Activated CD4-positive, CD25-positive, alpha-beta regulatory T cell treated with anti-CD3 and anti-CD28 coated beads, Interleukin-2, amount 50 U/mL, for 72 hours (primary cell): ENCODE results near the gene INPP5E.

Experiments
- DNase-seq: peaks from one replicate; pipeline ENCODE4 v3.0.0; 2021

INPP5E gene

DNA sequence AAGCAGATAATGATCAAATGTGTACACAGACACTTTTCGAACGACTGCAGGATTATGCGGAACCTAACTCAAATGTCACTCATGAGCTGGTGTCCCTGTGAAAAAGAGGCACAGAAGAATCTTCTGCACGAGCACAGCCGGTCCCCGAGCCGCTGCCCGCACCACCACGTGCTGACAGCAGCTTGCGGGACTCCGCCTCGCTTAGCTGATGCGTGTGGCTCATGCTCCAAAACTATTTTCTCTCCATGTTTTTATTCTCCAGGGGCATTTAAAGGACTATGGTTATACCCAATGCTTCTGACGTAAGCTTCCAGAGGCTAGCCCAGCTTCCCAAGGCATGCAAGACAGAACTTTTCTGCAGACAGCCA lies 33.7 kb upstream of the INPP5E start:
- DNase-seq = no peak

- no peak for DNase-seq
Measured at GRCh38 chr9:136472640-136473353, 33.2 kb upstream of the INPP5E start.

- DNase-seq = no peak
Measured at GRCh38 chr9:136471802-136472487, 32.3 kb upstream of the INPP5E start.

DNA sequence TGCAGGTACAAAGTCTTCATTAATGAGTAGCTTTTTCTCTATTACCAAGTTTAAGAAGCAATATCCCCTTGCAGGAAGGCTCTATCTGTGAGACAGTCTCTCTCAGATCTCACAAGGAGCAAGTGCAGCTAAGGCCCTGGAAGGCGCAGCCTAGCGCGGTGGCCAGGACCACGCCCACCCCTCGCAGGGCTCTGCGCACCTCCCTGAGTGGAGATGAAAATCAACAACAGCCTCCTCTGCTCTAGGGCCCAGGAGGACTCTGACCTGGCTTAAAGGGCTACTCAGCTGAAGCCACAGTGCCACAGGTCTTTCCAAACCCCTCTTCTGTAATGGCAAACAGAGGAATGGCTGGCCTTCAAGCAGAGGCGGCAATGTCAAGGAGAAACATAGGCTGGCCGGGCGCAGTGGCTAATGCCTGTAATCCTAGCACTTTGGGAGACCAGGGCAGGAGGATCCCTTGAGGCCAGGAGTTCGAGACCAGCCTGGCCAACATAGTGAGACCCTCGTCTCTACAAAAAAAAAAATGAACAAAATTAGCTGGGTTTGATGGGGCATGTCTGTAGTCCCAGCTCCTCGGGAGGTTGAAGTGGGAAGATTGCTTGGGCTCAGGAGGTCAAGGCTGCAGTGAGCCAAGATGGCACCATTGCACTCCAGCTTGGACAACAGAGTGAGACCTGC lies 31.3 kb upstream of the INPP5E start:
- DNase-seq = no peak

- DNase-seq = no peak
Measured at GRCh38 chr9:136470356-136470755, 30.7 kb upstream of the INPP5E start.

DNA sequence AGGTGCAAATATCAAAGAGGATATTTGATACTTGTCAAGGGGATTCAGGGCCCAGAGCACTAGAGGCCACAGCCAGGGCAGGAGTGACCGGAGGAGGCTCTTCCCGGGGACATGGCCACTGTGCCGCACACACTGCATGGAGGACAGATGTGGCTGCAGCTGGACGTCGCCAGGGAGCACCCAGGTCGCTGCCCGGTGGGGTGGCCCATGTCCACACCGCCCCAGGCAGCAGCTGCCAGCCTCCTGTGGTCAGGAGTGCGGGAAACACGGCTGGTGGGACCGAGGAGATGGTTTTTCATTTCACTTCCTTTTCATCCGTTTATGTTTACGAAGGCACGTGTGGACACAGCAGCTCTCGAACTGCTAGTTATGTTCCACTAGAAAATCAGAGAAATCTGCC lies 28.1 kb upstream of the INPP5E start:
- DNase-seq = no peak

GRCh38 chr9:136466155-136466541 lies 26.5 kb upstream of the INPP5E start:
- DNase-seq = no peak

- no peak for DNase-seq
Measured at GRCh38 chr9:136465500-136466154, 26.0 kb upstream of the INPP5E start.

DNA sequence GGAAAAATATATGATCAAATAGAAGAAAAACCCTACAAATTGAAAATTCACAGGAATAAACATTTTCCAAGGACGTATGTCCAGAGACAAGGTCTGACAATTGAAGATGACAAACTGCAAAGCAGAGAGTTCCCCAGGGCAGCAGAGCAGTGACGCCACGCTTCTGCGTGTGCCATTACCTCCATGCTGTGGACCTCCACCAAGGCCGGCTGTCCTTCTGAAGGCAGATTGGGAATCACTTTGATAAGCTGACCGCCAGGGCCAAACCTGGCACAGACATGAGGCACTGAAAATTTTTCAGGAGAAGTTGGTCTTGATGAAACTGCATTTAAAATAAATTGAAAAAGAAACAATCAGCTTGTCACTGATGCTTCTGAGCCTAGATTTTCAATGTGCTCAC lies 24.6 kb upstream of the INPP5E start:
- DNase-seq = no peak

GRCh38 chr9:136463578-136463977 lies 23.9 kb upstream of the INPP5E start:
- no peak for DNase-seq

DNA sequence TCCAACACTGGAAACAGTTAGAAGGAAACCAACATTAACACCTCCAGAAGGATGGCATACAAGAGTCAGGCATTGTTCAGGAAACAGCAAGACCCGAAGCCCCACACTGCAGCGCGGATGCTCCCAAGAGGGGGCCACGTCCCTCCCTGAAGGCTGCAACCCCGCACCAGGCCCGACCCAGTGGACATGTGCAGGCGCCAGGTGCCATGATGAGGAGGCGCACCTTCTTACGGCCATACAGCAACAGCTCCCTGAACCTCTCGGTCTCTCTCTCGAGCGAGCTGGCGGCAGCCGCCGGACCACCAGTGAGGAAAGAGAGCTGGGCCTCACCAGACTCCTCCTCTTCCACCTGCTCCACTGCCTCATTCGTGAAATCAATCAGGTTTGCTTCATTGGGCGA lies 23.0 kb upstream of the INPP5E start:
- DNase-seq = no peak

GRCh38 chr9:136460772-136461325 lies 21.2 kb upstream of the INPP5E start:
- DNase-seq = no peak

DNA sequence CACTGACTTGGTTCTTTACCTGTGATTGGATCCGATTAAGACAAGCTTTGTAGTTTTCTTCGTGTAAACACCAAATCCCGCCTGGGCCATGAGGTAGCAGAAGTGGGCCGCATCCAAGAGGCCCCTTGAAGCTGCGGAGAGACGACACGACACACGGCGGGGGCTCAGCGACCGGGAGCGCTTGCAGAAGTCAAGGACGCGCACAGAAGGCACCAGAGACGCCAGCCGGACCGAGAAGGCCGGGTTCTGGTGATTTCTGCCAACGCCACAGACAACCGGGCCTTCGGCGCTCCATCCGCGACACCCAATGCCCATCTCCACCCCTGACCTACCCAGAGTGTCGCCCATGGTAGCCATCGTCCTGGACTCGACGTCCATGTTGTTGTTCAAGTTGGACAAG lies 19.8 kb upstream of the INPP5E start:
- no peak for DNase-seq

DNA sequence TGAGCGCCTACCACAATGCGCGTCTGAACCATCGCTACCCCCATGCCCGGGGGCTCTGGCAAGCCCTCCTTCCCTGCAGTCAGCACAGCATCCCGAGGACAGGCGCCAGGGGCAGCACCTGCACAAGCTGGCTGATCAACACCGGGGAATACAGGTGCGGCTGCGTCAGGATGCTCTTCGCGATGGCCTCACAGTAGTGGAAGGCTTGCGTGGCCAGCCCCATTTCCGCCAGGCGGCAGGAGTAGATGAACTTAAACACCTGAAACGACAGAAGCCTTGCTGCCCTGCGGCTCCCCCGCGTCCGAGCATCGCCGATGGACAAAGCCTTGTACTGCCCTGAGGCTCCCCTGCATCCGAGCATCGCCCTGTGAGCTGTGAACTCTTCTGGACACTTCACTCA lies 17.7 kb upstream of the INPP5E start:
- DNase-seq = no peak

DNA sequence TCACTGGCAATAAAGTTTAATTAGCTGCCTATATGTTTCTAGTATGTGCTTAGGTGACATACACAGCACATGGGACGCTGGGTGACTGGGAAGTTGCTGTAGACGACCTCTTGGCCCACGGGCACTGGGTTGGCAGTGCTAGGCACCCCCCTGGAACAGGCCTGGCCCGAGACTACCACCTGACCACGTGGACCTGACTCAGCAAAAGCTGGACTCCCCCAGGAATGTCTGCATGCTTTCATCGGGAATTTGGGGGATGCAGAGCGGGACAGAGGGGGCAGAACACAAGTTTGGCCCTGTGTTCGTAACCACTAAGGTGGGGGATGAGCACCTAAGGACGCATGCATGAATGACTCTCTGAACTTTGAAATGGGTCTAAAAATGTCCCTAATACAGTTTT lies 16.6 kb upstream of the INPP5E start:
- no peak for DNase-seq

GRCh38 chr9:136455043-136456002 lies 15.7 kb upstream of the INPP5E start:
- no peak for DNase-seq

DNA sequence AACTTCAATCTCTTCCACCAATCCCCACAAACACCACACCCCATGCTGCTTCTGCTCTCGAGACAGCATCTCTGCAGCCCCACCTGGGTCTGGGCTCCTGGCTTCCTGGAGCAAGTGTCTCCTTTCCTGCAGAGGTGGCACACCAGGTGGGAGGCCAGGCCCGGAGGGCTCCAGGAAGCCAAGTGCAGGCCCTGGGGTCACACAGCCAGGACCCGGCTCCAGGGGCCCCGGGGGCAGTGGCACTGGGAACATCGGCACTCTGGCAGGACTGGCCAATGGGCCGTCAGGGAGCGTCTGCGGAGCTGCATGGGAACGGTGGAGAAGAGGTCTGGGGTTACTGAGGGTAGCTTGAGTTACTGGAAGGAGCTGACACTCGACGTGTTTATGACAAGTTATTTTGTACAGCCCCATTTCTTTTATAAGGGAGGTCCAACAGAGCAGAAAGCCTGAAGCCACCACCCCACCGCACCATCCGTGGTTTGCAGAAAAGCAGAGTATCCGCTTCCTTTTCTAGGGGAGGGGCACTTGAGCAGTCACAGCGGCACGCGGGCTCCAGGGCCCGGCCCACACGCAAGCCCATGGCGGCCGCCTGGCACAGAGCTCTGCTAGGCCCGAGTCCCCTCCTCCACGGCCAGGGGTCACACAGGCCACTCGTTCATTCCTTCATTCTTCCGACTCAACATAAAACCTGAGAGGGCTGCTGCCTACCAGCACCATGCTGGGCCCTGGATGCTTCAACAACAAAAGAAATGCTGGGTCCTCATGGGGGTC lies 14.6 kb upstream of the INPP5E start:
- DNase-seq = no peak

GRCh38 chr9:136453326-136453725 lies 13.7 kb upstream of the INPP5E start:
- no peak for DNase-seq

DNA sequence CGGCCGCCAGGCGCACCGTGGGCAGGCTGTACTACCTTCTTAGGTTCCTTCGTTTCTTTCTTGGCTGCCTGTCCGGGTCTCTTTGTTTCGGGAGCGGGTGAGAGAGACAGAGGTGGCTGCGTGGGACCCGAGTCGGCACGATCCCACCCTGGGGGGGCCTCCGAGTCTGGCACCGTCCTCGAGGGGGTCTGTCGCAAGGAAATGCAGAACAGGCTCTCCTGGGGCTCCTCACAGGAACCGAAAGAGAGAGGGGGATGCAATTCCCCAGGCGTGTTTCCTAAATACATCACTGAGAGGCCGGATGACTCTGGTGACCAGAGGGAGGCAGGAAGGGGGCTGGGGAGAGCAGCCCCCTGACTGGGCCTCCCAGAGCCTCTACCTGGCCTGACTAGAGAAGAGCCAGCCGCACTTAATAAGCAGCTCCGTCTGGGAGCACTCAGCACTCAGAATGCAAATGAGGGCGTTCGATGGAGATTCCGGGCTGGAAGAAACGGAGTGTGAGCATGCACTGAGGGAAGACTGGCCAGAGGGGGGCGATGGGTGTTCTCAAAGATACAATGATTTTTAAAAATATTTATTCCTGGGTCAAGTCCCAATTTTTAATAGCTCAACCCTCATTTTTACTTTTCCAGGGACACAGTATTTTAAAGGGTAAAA lies 11.7 kb upstream of the INPP5E start:
- no peak for DNase-seq

DNA sequence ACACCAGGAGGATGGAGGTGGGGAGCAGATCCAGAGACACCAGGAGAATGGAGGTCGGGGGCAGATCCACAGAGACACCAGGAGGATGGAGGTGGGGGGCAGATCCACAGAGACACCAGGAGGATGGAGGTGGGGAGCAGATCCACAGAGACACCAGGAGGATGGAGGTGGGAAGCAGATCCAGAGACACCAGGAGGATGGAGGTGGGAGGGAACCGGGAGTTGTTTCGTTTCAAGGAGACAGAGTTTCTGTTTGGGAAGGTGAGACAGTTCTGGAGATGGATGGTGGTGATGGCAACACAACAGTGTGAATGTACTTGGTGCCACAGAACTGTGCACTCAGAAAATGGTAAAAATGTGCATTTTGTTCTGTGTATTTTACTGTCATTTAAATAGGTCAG lies 9.0 kb upstream of the INPP5E start:
- no peak for DNase-seq
